Measurements from ENCODE around the gene CORO2B.

The CORO2B gene, protein sequence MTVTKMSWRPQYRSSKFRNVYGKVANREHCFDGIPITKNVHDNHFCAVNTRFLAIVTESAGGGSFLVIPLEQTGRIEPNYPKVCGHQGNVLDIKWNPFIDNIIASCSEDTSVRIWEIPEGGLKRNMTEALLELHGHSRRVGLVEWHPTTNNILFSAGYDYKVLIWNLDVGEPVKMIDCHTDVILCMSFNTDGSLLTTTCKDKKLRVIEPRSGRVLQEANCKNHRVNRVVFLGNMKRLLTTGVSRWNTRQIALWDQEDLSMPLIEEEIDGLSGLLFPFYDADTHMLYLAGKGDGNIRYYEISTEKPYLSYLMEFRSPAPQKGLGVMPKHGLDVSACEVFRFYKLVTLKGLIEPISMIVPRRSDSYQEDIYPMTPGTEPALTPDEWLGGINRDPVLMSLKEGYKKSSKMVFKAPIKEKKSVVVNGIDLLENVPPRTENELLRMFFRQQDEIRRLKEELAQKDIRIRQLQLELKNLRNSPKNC

DNA sequence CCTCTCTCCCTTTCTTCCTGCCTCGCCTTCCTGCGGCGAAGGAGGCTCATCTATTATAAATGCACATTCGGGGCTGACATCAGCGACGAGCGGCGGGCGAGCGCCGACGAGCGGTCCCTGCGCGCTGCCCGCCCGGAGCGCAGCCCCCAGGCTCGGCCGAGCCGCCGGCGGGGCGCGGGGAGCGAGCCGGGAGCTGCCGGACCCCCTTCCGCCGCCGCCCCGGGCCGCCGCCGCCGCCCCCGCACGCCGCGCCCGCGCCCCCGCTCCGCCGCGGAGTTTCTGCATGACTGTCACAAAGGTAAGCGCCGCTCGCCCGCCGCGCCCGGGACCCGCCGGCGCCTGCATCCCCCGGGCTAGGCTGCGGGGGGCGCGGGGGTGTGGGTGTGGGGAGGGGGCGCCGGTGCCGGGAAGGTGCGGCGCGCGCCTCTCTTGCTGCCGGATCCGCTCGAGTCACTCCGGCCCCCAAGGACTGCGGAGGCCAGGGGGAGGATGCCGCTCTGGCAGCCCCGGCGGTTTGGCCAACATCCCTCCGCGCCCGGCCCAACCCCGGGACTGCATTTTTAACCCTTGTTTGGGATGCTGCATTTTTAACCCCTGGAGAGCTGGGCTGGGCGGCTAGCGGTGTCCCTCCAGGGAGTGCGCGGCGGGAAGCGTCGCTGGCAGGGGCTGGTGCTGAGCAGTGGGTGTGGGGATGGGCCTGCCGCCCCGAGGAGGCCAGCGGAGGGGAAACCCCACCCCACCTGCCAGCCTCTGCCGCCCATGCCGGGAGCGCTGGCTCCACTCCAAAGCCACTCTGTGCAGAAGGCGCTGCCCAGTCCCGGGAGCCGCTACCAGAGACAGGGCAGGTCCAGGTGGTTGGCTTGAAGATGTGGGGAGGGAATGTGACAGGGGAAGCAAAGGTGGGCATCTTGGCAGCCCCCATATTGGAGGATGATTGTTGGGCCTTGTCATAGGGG, at the start of gene CORO2B:
Gene CORO2B (plus strand): TSS at position 14 of the 956 bp plus-strand sequence. CDS start 270 bp downstream, at position 284.
- TF ChIP-seq, protein P1, sequence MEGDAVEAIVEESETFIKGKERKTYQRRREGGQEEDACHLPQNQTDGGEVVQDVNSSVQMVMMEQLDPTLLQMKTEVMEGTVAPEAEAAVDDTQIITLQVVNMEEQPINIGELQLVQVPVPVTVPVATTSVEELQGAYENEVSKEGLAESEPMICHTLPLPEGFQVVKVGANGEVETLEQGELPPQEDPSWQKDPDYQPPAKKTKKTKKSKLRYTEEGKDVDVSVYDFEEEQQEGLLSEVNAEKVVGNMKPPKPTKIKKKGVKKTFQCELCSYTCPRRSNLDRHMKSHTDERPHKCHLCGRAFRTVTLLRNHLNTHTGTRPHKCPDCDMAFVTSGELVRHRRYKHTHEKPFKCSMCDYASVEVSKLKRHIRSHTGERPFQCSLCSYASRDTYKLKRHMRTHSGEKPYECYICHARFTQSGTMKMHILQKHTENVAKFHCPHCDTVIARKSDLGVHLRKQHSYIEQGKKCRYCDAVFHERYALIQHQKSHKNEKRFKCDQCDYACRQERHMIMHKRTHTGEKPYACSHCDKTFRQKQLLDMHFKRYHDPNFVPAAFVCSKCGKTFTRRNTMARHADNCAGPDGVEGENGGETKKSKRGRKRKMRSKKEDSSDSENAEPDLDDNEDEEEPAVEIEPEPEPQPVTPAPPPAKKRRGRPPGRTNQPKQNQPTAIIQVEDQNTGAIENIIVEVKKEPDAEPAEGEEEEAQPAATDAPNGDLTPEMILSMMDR (IDR thresholded peaks at IDR 0.05; ENCODE audit: control insufficient read depth, insufficient read depth, low read depth, low read length, missing control alignments) = no peak
- H3K4me3 ChIP-seq (ENCODE audit: control insufficient read depth, low read depth, low read length) = peak within 1 kb of the TSS; percentile 40
- DNase-seq (ENCODE audit: low read depth) = no peak

DNA sequence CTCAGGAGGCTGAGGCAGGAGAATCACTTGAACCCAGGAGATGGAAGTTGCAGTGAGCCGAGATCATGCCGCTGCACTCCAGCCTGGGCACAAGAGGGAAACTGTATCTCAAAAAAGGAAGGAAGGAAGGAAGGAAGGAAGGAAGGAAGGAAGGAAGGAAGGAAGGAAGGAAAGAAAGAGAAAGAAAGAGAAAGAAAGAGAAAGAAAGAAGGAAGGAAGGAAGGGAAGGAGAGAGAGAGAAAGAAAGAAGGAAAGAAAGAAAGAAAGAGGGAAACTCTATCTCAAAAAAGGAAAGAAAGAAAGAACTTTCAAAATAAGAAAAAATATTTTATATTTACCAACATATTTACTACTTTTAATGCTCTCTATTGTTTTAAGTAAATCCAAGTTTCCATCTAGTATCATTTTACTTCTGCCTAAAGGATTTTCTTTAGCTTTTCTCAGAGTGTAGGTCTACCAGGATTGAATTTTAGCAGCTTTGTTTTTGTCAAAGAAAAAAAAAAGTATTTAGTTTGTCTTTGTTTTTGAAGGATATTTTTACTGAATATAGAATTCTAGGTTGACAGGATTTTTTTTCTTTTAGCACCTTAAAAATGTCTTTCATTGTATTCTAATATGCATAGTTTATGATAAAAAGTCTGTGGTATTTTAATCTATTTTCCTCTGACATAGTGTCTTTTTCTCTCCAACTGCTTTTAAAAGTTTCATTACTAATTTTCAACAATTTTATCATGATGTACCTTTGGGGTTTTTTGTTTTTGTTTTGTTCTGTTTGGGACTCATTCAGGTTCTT, 47.2 kb upstream of the CORO2B start:
- no peak for DNase-seq (ENCODE audit: low read depth)

DNA sequence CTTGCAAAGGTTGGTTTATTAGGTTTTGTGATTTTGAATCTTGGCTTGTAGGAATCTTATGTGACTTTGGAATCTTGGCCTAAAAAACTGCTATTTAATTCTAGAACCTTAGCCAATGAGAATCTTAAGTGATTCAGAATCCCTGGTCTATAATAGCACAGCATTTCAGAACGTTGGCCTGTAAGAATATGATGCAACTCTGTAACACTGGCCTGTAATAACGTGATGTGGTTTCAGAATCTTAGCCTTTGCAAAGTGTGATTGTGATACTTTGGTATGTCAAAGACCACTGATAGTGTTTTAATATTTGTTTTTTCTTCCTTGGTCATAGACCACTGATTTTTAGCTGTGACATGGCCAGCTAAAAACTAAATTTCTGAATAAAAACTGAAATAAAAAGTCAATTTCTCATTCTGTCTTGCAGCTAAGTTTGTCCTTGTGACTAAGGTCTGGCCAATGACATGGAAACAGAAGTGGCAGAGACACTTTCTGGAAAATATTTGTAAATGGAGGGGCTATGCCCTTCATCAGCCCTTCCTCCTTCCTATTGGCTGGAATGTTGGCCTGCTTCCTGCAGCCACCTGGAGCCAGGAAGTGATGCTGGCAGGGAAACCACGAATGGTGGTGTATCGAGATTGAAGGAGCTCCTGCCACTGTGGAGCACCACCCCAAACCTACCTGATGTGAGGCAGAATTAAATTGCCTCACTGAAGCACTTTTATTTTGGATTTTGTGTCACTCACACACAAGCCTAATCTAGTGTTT, 42.3 kb upstream of the CORO2B start:
- TF ChIP-seq, protein P1 (IDR thresholded peaks at IDR 0.05; ENCODE audit: control insufficient read depth, insufficient read depth, low read depth, low read length, missing control alignments) = no peak
- no peak overlapping the region for H3K4me3 ChIP-seq (ENCODE audit: control insufficient read depth, low read depth, low read length)
- DNase-seq (ENCODE audit: low read depth) = peak; percentile 98

More for the DNA sequence above, 47.2 kb upstream of the CORO2B start:
- H3K4me3 ChIP-seq (ENCODE audit: control insufficient read depth, low read depth, low read length) = no peak overlapping the region
- TF ChIP-seq, protein P1 (IDR thresholded peaks at IDR 0.05; ENCODE audit: control insufficient read depth, insufficient read depth, low read depth, low read length, missing control alignments) = no peak

DNA sequence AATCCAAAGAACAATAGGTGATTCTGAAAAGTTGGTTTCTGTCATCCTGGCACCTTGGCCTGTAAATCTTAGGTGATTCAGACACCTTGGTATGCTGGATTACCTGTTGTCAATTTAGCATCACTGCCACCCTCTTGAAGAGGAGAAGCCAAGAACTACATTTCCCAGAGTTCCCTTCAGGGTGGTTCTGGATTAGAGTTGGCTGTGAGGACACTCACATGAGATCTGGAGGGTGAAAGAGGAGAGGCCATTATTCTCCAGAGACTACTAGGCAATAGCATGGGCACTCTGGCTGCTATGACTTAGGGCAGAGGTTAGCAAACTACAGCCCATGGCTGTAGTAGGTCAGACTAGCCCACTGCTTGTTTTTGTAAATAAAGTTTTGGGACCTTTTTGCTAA, 41.7 kb upstream of the CORO2B start:
- TF ChIP-seq, protein P1 (IDR thresholded peaks at IDR 0.05; ENCODE audit: control insufficient read depth, insufficient read depth, low read depth, low read length, missing control alignments) = no peak

DNA sequence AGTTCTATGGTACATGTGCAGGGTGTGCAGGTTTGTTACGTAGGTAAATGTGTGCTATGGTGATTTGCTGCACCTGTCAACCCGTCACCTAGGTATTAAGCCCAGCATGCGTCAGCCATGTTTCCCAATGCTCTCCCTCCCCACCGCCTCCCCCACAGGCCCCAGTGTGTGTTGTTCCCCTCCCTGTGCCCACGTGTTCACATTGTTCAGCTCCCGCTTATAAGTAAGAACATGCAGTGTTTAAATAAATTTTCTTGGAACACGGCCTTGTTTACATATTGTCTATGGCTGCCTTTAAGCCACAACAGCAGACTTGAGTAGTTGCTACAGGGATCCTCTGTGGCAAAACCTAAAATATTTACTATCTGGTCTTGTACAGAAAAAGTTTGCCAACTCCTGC, 41.3 kb upstream of the CORO2B start:
- TF ChIP-seq, protein P1 (IDR thresholded peaks at IDR 0.05; ENCODE audit: control insufficient read depth, insufficient read depth, low read depth, low read length, missing control alignments) = no peak
- no peak overlapping the region for H3K4me3 ChIP-seq (ENCODE audit: control insufficient read depth, low read depth, low read length)
- DNase-seq (ENCODE audit: low read depth) = no peak

More for the DNA sequence above, 41.7 kb upstream of the CORO2B start:
- H3K4me3 ChIP-seq (ENCODE audit: control insufficient read depth, low read depth, low read length) = no peak overlapping the region
- DNase-seq (ENCODE audit: low read depth) = no peak

Data from AG09309 (cell line).